DND-41 (cell line): ENCODE data around the gene NPEPL1.

Source experiments
- EZH2 ChIP-seq: IDR thresholded peaks from 3 replicates; pipeline ENCODE4 v1.6.1; 2012; ENCODE audit warnings: borderline replicate concordance, low read depth, mild to moderate bottlenecking, moderate library complexity, low read length, inconsistent platforms; ENCODE audit not compliant: severe bottlenecking
- TF ChIP-seq, protein P1 (sequence below): IDR thresholded peaks from 2 replicates; pipeline ENCODE4 v1.5.1; 2012; ENCODE audit warnings: borderline replicate concordance, low read length, moderate library complexity, mild to moderate bottlenecking; ENCODE audit not compliant: poor library complexity, severe bottlenecking; ENCODE audit errors: extremely low read depth

- TF ChIP-seq, protein P1, sequence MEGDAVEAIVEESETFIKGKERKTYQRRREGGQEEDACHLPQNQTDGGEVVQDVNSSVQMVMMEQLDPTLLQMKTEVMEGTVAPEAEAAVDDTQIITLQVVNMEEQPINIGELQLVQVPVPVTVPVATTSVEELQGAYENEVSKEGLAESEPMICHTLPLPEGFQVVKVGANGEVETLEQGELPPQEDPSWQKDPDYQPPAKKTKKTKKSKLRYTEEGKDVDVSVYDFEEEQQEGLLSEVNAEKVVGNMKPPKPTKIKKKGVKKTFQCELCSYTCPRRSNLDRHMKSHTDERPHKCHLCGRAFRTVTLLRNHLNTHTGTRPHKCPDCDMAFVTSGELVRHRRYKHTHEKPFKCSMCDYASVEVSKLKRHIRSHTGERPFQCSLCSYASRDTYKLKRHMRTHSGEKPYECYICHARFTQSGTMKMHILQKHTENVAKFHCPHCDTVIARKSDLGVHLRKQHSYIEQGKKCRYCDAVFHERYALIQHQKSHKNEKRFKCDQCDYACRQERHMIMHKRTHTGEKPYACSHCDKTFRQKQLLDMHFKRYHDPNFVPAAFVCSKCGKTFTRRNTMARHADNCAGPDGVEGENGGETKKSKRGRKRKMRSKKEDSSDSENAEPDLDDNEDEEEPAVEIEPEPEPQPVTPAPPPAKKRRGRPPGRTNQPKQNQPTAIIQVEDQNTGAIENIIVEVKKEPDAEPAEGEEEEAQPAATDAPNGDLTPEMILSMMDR: no peak
- TF ChIP-seq EZH2: no peak
These were observed 52.8 kb downstream of the NPEPL1 start for GRCh38 chr20:58745391-58745790.
